ENCODE data around the gene TRAM2. TPM values are rescaled to one million over a fixed set of nuclear protein-coding genes. Genes with fewer than 3 reads are reported as not detected.

Gene TRAM2
- total and polyA plus RNA-seq, 2 donors (not counting 3 experiments of a cell fraction or from before 2014, with no cell fraction given) = 85.7 to 98.6 TPM

DNA sequence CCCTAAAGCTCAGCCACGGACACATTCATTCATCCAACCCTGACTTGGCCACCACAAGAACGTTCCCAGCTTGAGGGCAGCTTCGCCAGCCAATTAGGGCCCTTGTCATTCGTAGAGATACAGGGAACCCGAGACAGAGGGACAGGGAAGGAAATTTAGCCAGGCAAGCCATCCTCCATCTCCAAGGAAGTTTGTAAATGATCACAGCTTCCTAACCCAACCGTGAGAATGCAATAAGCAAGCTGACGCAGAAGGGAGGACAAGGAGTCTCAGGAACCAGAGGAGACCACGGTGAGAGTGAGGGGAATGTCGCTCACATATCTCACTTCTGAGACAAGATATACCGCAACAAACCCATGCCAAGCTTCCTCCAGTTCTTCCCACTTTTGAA, 1.4 kb downstream of the TRAM2 start:
- Histone ChIP-seq H3K79me2 (ENCODE audit: control insufficient read depth, insufficient read depth, low read length) (peaks cover 62% of the 10 kb centered on the region), H3K9me1 (replicated peaks; ENCODE audit: control insufficient read depth, extremely low read depth, insufficient read depth, low read length) (no peaks in the 10 kb centered on the region), H3K27ac (ENCODE audit: insufficient read depth, low read depth, low read length) (peak overlapping the region; percentile 49), H3K9me3 (replicated peaks; ENCODE audit: control insufficient read depth, insufficient read depth, low read length) (no peaks in the 10 kb centered on the region), H4K20me1 (replicated peaks; ENCODE audit: control insufficient read depth, extremely low read depth, insufficient read depth, low read length) (no peaks in the 10 kb centered on the region), H3K9ac (replicated peaks; ENCODE audit: extremely low read depth, insufficient read depth, low read length) (peak overlapping the region; percentile 77), H3K36me3 (ENCODE audit: control insufficient read depth in 2 of 2, extremely low read depth in 1 of 2, insufficient read depth in 2 of 2, low read length in 2 of 2) (no peaks in the 10 kb centered on the region), H3K4me3 (replicated peaks in 1 of 3; ENCODE audit: insufficient read depth in 1 of 3, low read depth in 1 of 3, low read length in 3 of 3) (peak overlapping the region; percentile 65 to 85 (median 67)), H2AFZ (ENCODE audit: low read depth, low read length) (no peak overlapping the region), H3K4me1 (ENCODE audit: control insufficient read depth, extremely low read depth, insufficient read depth, low read length) (peaks cover 51% of the 10 kb centered on the region), H3K27me3 (ENCODE audit: control insufficient read depth in 2 of 2, insufficient read depth in 2 of 2, low read length in 2 of 2) (no peaks in the 10 kb centered on the region), H3K4me2 (ENCODE audit: insufficient read depth, low read length) (peak overlapping the region; percentile 80)
- POLR2A ChIA-PET = no interaction called here
- CTCF ChIA-PET = interaction anchor here (0.8 to 3.9 kb wide), 18 partner anchors 11 to 168 kb away, joined by 3 to 24 read pairs (median 7); no protein-coding TSS in a partner anchor
- DNase-seq (ENCODE audit: low read depth, low spot score) (peak; percentile 48), FAIRE-seq (peak; percentile 44)
- TF ChIP-seq JUN (IDR thresholded peaks at IDR 0.05; ENCODE audit: borderline replicate concordance, insufficient read depth, insufficient read length, low read depth) (no peak), FOS (IDR thresholded peaks at IDR 0.05; ENCODE audit: borderline replicate concordance, insufficient read depth, low read length) (no peak), POLR2A (IDR thresholded peaks at IDR 0.05; ENCODE audit: low read depth, low read length) (peak; percentile 49), GATA2 (IDR thresholded peaks at IDR 0.05; ENCODE audit: insufficient read depth, insufficient read length, low read depth, low read length) (no peak)
- no TSS peak for BruUV-seq (replicated peaks)
- dilution Hi-C loops (cut with MboI; ENCODE audit: extremely low pct_ligation_motif_present, low sequenced_read_pairs) (no loop called here), intact Hi-C loops (cut with micrococcal nuclease) (loop anchor here (1.0 to 10.0 kb wide), 2 partner anchors 85 to 291 kb away; partner anchors contain the start of gene MCM3)

DNA sequence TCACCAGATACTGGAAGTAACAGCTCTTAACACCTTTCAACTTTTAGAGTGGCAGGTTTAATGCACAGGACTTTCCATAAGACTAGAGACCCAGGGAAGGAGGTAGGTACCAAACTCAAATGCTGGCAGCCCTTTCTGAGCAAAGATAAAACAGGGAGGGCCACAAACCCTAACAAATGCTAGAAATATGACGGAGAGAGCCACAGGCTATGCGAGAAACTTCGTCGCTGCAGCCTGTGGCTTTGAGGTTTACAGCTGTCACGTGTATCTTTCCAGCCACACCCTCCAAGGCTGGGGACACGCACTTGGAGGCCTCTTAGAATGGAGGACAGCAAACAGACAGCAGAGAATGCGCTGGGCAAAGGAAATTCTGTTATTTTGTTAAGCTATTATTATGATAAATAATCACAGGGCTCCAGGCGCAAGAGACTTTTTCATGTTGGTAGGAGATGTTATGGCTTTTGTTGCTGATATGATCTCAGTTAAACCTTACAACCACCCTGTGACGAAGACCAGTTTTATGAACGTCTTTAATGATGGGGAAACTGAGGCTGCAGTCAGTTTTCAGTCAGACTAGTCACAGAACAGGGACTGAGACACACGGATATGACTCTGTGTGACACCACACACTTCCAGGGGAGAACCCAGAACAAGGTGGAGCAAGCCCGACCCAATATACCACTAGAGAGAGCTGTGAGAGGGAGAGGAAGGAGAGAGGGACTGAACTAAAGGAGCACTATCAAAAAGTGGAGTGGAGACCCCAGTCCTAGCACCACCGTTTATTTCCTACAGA, 2.0 kb downstream of the TRAM2 start:
- ChIA-PET POLR2A (no interaction called here), CTCF (interaction anchor here (0.8 to 3.9 kb wide), 17 partner anchors 10 to 167 kb away, joined by 3 to 24 read pairs (median 8); no protein-coding TSS in a partner anchor)
- peak overlapping the region; percentile 49 for H3K27ac ChIP-seq (ENCODE audit: insufficient read depth, low read depth, low read length)
- peak; percentile 34 for DNase-seq (ENCODE audit: low read depth, low spot score)
- no peaks in the 10 kb centered on the region for H4K20me1 ChIP-seq (replicated peaks; ENCODE audit: control insufficient read depth, extremely low read depth, insufficient read depth, low read length)
- peak overlapping the region; percentile 80 for H3K4me2 ChIP-seq (ENCODE audit: insufficient read depth, low read length)
- H3K9me3 ChIP-seq (replicated peaks; ENCODE audit: control insufficient read depth, insufficient read depth, low read length) = no peaks in the 10 kb centered on the region
- H3K79me2 ChIP-seq (ENCODE audit: control insufficient read depth, insufficient read depth, low read length) = peaks cover 68% of the 10 kb centered on the region
- intact Hi-C loops (cut with micrococcal nuclease) = loop anchor here (1.0 to 10.0 kb wide), 2 partner anchors 85 to 290 kb away; partner anchors contain the start of gene MCM3
- no TSS peak for BruUV-seq (replicated peaks)
- H3K9me1 ChIP-seq (replicated peaks; ENCODE audit: control insufficient read depth, extremely low read depth, insufficient read depth, low read length) = no peaks in the 10 kb centered on the region
- H3K4me1 ChIP-seq (ENCODE audit: control insufficient read depth, extremely low read depth, insufficient read depth, low read length) = peaks cover 57% of the 10 kb centered on the region
- H3K27me3 ChIP-seq (ENCODE audit: control insufficient read depth in 2 of 2, insufficient read depth in 2 of 2, low read length in 2 of 2) = no peaks in the 10 kb centered on the region
- no peak overlapping the region for H2AFZ ChIP-seq (ENCODE audit: low read depth, low read length)
- FAIRE-seq = peak; percentile 60
- peak overlapping the region; percentile 77 for H3K9ac ChIP-seq (replicated peaks; ENCODE audit: extremely low read depth, insufficient read depth, low read length)
- TF ChIP-seq GATA2 (IDR thresholded peaks at IDR 0.05; ENCODE audit: insufficient read depth, insufficient read length, low read depth, low read length) (no peak), POLR2AphosphoS5 (IDR thresholded peaks at IDR 0.05; ENCODE audit: insufficient read depth, low read depth, low read length) (peak; percentile 8), FOS (IDR thresholded peaks at IDR 0.05; ENCODE audit: borderline replicate concordance, insufficient read depth, low read length) (no peak), JUN (IDR thresholded peaks at IDR 0.05; ENCODE audit: borderline replicate concordance, insufficient read depth, insufficient read length, low read depth) (no peak)
- TF ChIP-seq, protein P1, sequence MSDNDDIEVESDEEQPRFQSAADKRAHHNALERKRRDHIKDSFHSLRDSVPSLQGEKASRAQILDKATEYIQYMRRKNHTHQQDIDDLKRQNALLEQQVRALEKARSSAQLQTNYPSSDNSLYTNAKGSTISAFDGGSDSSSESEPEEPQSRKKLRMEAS (IDR thresholded peaks at IDR 0.05; ENCODE audit: insufficient read depth, insufficient read length) = peak; percentile 49
- dilution Hi-C loops (cut with MboI; ENCODE audit: extremely low pct_ligation_motif_present, low sequenced_read_pairs) = no loop called here
- H3K36me3 ChIP-seq (ENCODE audit: control insufficient read depth in 2 of 2, extremely low read depth in 1 of 2, insufficient read depth in 2 of 2, low read length in 2 of 2) = no peaks in the 10 kb centered on the region
- peak overlapping the region; percentile 65 to 85 (median 67) for H3K4me3 ChIP-seq (replicated peaks in 1 of 3; ENCODE audit: insufficient read depth in 1 of 3, low read depth in 1 of 3, low read length in 3 of 3)

Measured in endothelial cell of umbilical vein (primary cell).